RWPE2 (cell line): Measurements from ENCODE around the gene ACAD8.
"Not testable (repeated sequence)": the region's sequence is repeated elsewhere in the genome, so short reads cannot be mapped to it uniquely, and the experiment has no call there.

Source experiments
- ATAC-seq: fragments of 200-7000 bp; cut with Tn5 transposase; 3 replicates; pipeline ENCODE4 v1.9.1; 2021; ENCODE audit warnings: low read depth
- DNase-seq: peaks from one replicate; pipeline ENCODE4 v3.0.0-alpha.2; 2020; ENCODE audit warnings: low spot score
- H3K27ac ChIP-seq: fragments of 450-650 bp; 2 replicates; pipeline ENCODE4 v1.5.1; 2017; ENCODE audit warnings: mild to moderate bottlenecking; ENCODE audit not compliant: poor library complexity, severe bottlenecking
- H3K27me3 ChIP-seq: fragments of 250-450 bp; sonication (Bioruptor Pico); 2 replicates; pipeline ENCODE4 v1.5.1; 2021; ENCODE audit warnings: mild to moderate bottlenecking, moderate library complexity; ENCODE audit not compliant: insufficient read depth, poor library complexity, severe bottlenecking
- H3K36me3 ChIP-seq: fragments of 250-450 bp; sonication (Bioruptor Pico); 2 replicates; pipeline ENCODE4 v1.5.1; 2020; ENCODE audit warnings: low read depth, mild to moderate bottlenecking, moderate library complexity
- H3K4me1 ChIP-seq: fragments of 250-450 bp; sonication (Bioruptor Pico); 2 replicates; pipeline ENCODE4 v1.5.1; 2021; ENCODE audit warnings: mild to moderate bottlenecking, moderate library complexity; ENCODE audit not compliant: insufficient read depth, poor library complexity, severe bottlenecking
- H3K4me3 ChIP-seq: fragments of 250-450 bp; sonication (Bioruptor Pico); 2 replicates; pipeline ENCODE4 v1.5.1; 2021; ENCODE audit warnings: mild to moderate bottlenecking, moderate library complexity; ENCODE audit not compliant: severe bottlenecking
- H3K9me3 ChIP-seq: fragments of 250-450 bp; sonication (Bioruptor Pico); 2 replicates; pipeline ENCODE4 v1.5.1; 2021; ENCODE audit warnings: mild to moderate bottlenecking, moderate library complexity; ENCODE audit not compliant: severe bottlenecking
- CTCF ChIP-seq: fragments of 450-650 bp; IDR thresholded peaks from one replicate; pipeline ENCODE4 v1.5.1; 2017; ENCODE audit warnings: mild to moderate bottlenecking, moderate library complexity; ENCODE audit not compliant: poor library complexity, severe bottlenecking

The ACAD8 gene

GRCh38 chr11:134254433-134255183 is 1.2 kb downstream of the ACAD8 start:
- peaks cover 7% of the 10 kb centered on the region for H3K4me1 ChIP-seq
- H3K27ac ChIP-seq: no peak overlapping the region
- ATAC-seq (no peak), DNase-seq (no peak)
- no peak for TF ChIP-seq CTCF
- H3K9me3 ChIP-seq: no peaks in the 10 kb centered on the region
- H3K4me3 ChIP-seq: peak overlapping the region; percentile 88
- H3K27me3 ChIP-seq: no peaks in the 10 kb centered on the region
- H3K36me3 ChIP-seq: peaks cover 49% of the 10 kb centered on the region

GRCh38 chr11:134255184-134255561 is 1.8 kb downstream of the ACAD8 start:
- not testable (repeated sequence) for H3K4me3 ChIP-seq, H3K4me1 ChIP-seq, H3K9me3 ChIP-seq, H3K27ac ChIP-seq, ATAC-seq, DNase-seq, H3K27me3 ChIP-seq
- peaks cover 49% of the 10 kb centered on the region for H3K36me3 ChIP-seq

- Histone ChIP-seq H3K36me3 (peaks cover 43% of the 10 kb centered on the region), H3K4me1 (peaks cover 5% of the 10 kb centered on the region)
- TF ChIP-seq CTCF: no peak
Observed at GRCh38 chr11:134257101-134257500, 3.7 kb downstream of the ACAD8 start.

GRCh38 chr11:134258577-134258976 is 5.2 kb downstream of the ACAD8 start:
- no peak overlapping the region for H3K4me3 ChIP-seq
- H3K36me3 ChIP-seq: peaks cover 55% of the 10 kb centered on the region
- ATAC-seq (no peak), DNase-seq (no peak)
- TF ChIP-seq CTCF: no peak
- no peaks in the 10 kb centered on the region for H3K27me3 ChIP-seq
- no peaks in the 10 kb centered on the region for H3K9me3 ChIP-seq
- H3K4me1 ChIP-seq: peaks cover 3% of the 10 kb centered on the region
- H3K27ac ChIP-seq: no peak overlapping the region

More at GRCh38 chr11:134257101-134257500, 3.7 kb downstream of the ACAD8 start:
- H3K9me3 ChIP-seq: no peaks in the 10 kb centered on the region
- no peak overlapping the region for H3K4me3 ChIP-seq
- H3K27me3 ChIP-seq: no peaks in the 10 kb centered on the region
- no peak for DNase-seq
- no peak overlapping the region for H3K27ac ChIP-seq
- ATAC-seq: no peak

- H3K36me3 ChIP-seq: peaks cover 58% of the 10 kb centered on the region
- no peak overlapping the region for H3K4me3 ChIP-seq
- H3K27me3 ChIP-seq: no peaks in the 10 kb centered on the region
- no peak overlapping the region for H3K27ac ChIP-seq
- DNase-seq: no peak
- H3K4me1 ChIP-seq: no peaks in the 10 kb centered on the region
- no peak for TF ChIP-seq CTCF
- no peaks in the 10 kb centered on the region for H3K9me3 ChIP-seq
- no peak for ATAC-seq
Observed at GRCh38 chr11:134260503-134260902, 7.1 kb downstream of the ACAD8 start.
